Measurements from ENCODE around the gene ZCCHC24.

- no peak for TF ChIP-seq POLR2AphosphoS5 (IDR thresholded peaks at IDR 0.05)
- TF ChIP-seq CTCF (IDR thresholded peaks at IDR 0.05): no peak
- no peak for TF ChIP-seq POLR2A (IDR thresholded peaks at IDR 0.05; ENCODE audit: low read depth)
- TF ChIP-seq EP300 (IDR thresholded peaks at IDR 0.05): no peak
These were observed 26.4 kb upstream of the ZCCHC24 start for GRCh38 chr10:79471776-79472175.

All from esophagus muscularis mucosa (tissue), 4 donors.